Transverse colon (tissue), 4 donors: ENCODE measurements around the gene TRIM6. TPM values are rescaled to one million over a fixed set of nuclear protein-coding genes. Genes with fewer than 3 reads are reported as not detected.

Experiments
- DNase-seq: peaks from one replicate; pipeline ENCODE4 v3.0.0-alpha.2; 2019
- H3K27ac ChIP-seq, 4 donors: fragments of 200-600 bp; sonication (generic); 2 replicates each; pipeline ENCODE4 v1.5.1; 2016 to 2018; ENCODE audit warnings: inconsistent platforms in 4 of 4
- H3K27me3 ChIP-seq: fragments of 200-600 bp; sonication (generic); 2 replicates; pipeline ENCODE4 v1.5.1; 2017; ENCODE audit warnings: inconsistent platforms
- H3K36me3 ChIP-seq, 4 donors: fragments of 200-600 bp; sonication (generic); 2 replicates each; pipeline ENCODE4 v1.5.1; 2017 to 2019; ENCODE audit warnings: inconsistent platforms in 4 of 4
- H3K4me1 ChIP-seq, 4 donors: fragments of 200-600 bp; sonication (generic); 2 replicates each; pipeline ENCODE4 v1.5.1; 2017 to 2020; ENCODE audit warnings: inconsistent platforms in 4 of 4
- H3K4me3 ChIP-seq, 4 donors: fragments of 200-600 bp; sonication (generic); 1 replicate in 1 of 4; 2 replicates in 3 of 4; pipeline versions ENCODE4 v1.5.1 to v1.6.1; 2017 to 2019; ENCODE audit warnings: inconsistent platforms in 4 of 4
- H3K9me3 ChIP-seq, 2 donors: fragments of 200-600 bp; sonication (generic); 2 replicates each; pipeline ENCODE4 v1.5.1; 2017 to 2019; ENCODE audit warnings: inconsistent platforms in 2 of 2
- EP300 ChIP-seq: sonication (generic); formaldehyde crosslinking; IDR thresholded peaks from one replicate; pipeline ENCODE4 v1.6.1; 2017; ENCODE audit warnings: antibody characterized with exemption, low read depth
- POLR2A ChIP-seq: fragments of 450-650 bp; IDR thresholded peaks from one replicate; pipeline ENCODE4 v1.6.1; 2016; ENCODE audit warnings: antibody characterized with exemption, mild to moderate bottlenecking, moderate library complexity
- POLR2AphosphoS5 ChIP-seq, 3 donors: sonication (generic); formaldehyde crosslinking; IDR thresholded peaks; one replicate each; pipeline ENCODE4 v1.6.1; 2016; ENCODE audit warnings: antibody characterized with exemption in 3 of 3
- WGBS, 2 donors: methylation state at CpG; one replicate each; pipeline ENCODE4 v1.1.5; 2018; ENCODE audit warnings: low coverage in 1 of 2; 5-methylcytosine and 5-hydroxymethylcytosine counted together
- in situ Hi-C, 4 donors: fragments of 200-750 bp; cut with MboI; loops; one replicate each; pipeline versions ENCODE4 v1.15.0 to v1.15.1; 2017; ENCODE audit warnings: low sequenced_read_pairs in 3 of 4, low pct_ligation_motif_present in 1 of 4, low pct_unique_long_range_greater_than_20kb in 1 of 4
- intact Hi-C: fragments of 100-400 bp; cut with DNase I; formaldehyde crosslinking; loops from one replicate; pipeline ENCODE4 v1.15.1; 2023; ENCODE audit warnings: low total_unique reads
- total RNA-seq, 4 donors: library from RNA; depleted of rRNA; stranded (reverse); fragments of >200 nt; gene quantifications; one replicate each; pipeline ENCODE4 v1.1.0, GENCODE V29; 2016
- TF ChIP-seq, protein P1 (sequence below), 5 experiments: fragments of 200-600 bp in 3 of 5; fragments of 450-650 bp in 2 of 5; sonication (generic) in 3 of 5; IDR thresholded peaks; 1 replicate in 2 of 5; 2 replicates in 3 of 5; pipeline ENCODE4 v1.5.1; 2016 to 2017; ENCODE audit warnings: antibody characterized with exemption in 5 of 5, inconsistent platforms in 3 of 5, mild to moderate bottlenecking in 2 of 5, moderate library complexity in 1 of 5

Gene TRIM6
- total RNA-seq, 4 donors from 2014 or later, result 0.79 to 1.4 TPM; not detected in 2

GRCh38 chr11:5604896-5605295, 8.5 kb downstream of the TRIM6 start:
- in situ Hi-C loops, result loop anchor here in 2 of 4 donors (25.0 kb wide), 1 partner anchor 207 kb away; the partner anchor contains the start of gene OR52N2 (in 2 of the 2)
- no peak overlapping the region for H3K27ac ChIP-seq
- no peaks in the 10 kb centered on the region for H3K27me3 ChIP-seq
- WGBS, 2 donors, result 67 to 80% methylated on average over 2 to 4 of the region's 4 CpGs
- TF ChIP-seq POLR2A (no peak), EP300 (no peak), POLR2AphosphoS5 (IDR thresholded peaks at IDR 0.05) (no peak)
- TF ChIP-seq, protein P1, sequence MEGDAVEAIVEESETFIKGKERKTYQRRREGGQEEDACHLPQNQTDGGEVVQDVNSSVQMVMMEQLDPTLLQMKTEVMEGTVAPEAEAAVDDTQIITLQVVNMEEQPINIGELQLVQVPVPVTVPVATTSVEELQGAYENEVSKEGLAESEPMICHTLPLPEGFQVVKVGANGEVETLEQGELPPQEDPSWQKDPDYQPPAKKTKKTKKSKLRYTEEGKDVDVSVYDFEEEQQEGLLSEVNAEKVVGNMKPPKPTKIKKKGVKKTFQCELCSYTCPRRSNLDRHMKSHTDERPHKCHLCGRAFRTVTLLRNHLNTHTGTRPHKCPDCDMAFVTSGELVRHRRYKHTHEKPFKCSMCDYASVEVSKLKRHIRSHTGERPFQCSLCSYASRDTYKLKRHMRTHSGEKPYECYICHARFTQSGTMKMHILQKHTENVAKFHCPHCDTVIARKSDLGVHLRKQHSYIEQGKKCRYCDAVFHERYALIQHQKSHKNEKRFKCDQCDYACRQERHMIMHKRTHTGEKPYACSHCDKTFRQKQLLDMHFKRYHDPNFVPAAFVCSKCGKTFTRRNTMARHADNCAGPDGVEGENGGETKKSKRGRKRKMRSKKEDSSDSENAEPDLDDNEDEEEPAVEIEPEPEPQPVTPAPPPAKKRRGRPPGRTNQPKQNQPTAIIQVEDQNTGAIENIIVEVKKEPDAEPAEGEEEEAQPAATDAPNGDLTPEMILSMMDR (IDR thresholded peaks at IDR 0.05), result no peak
- H3K36me3 ChIP-seq, result no peaks in the 10 kb centered on the region
- H3K4me1 ChIP-seq, result peaks cover 0 to 6% (median 2%) of the 10 kb centered on the region in 4 donors
- intact Hi-C loops, result no loop called here
- no peak overlapping the region for H3K4me3 ChIP-seq
- no peak for DNase-seq
- no peaks in the 10 kb centered on the region for H3K9me3 ChIP-seq

DNA sequence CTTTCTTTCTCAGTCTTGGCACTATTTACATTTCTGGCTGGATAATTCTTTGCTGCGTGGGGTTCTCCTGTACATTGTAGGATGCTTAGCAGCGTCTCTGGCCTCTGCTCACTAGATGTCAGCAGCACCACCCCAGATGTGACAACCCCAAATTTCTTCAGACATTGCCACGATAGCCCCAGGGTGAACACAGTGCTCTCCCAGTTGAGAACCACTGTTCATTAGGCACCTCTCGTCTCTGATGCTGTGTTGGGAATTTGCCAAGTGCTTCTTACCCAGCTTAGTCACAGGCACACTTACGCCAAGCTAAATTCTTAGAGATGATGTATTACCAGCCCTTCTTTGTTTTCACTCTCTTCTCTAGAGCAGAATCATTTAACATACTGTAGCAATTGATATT, 9.4 kb downstream of the TRIM6 start:
- no peak overlapping the region for H3K4me3 ChIP-seq
- 56 to 60% methylated on average over 2 to 5 of the region's 5 CpGs for WGBS, 2 donors
- H3K27ac ChIP-seq, result peak overlapping the region in 2 of 4 donors; percentile 6 to 32
- intact Hi-C loops (no loop called here), in situ Hi-C loops (loop anchor here in 2 of 4 donors (25.0 kb wide), 1 partner anchor 206 kb away; the partner anchor contains the start of gene OR52N2 (in 2 of the 2))
- no peaks in the 10 kb centered on the region for H3K9me3 ChIP-seq
- H3K36me3 ChIP-seq, result no peaks in the 10 kb centered on the region
- peaks cover 0 to 2% (median 0%) of the 10 kb centered on the region in 4 donors for H3K4me1 ChIP-seq
- no peaks in the 10 kb centered on the region for H3K27me3 ChIP-seq
- no peak for DNase-seq
- no peak for TF ChIP-seq POLR2AphosphoS5 (IDR thresholded peaks at IDR 0.05)
- no peak for TF ChIP-seq POLR2A
- TF ChIP-seq, protein P1 (IDR thresholded peaks at IDR 0.05), result no peak
- TF ChIP-seq EP300, result no peak

GRCh38 chr11:5608808-5609207, 12.4 kb downstream of the TRIM6 start:
- in situ Hi-C loops, result loop anchor here in 2 of 4 donors (25.0 kb wide), 1 partner anchor 203 kb away; the partner anchor contains the start of gene OR52N2 (in 2 of the 2)
- Histone ChIP-seq H3K4me1 (no peaks in the 10 kb centered on the region), H3K4me3 (no peak overlapping the region), H3K9me3 (no peaks in the 10 kb centered on the region), H3K27me3 (no peaks in the 10 kb centered on the region), H3K36me3 (no peaks in the 10 kb centered on the region), H3K27ac (peak overlapping the region in 1 of 4 donors; percentile 25)
- intact Hi-C loops, result no loop called here
- 78 to 81% methylated on average over 6 of the region's 6 CpGs for WGBS, 2 donors
- DNase-seq, result no peak
- no peak for TF ChIP-seq EP300
- no peak for TF ChIP-seq POLR2AphosphoS5 (IDR thresholded peaks at IDR 0.05)
- no peak for TF ChIP-seq POLR2A
- TF ChIP-seq, protein P1 (IDR thresholded peaks at IDR 0.05), result no peak

DNA sequence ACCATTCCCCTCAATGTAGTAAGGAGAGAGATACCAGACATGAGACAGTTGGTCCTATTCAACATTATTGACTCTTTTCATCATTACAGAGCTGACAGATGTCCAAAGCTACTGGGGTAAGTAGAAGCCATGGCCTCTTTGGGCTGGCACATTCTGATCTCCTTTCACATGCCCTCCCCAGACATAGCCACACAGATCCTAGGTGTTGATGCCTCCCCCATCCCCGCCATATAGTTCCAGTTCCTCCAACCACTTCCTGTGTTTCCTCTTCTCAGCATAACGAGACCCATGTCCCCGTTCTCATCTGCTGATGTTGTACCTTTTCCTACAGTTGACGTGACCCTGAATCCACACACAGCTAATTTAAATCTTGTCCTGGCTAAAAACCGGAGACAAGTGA, 14.0 kb downstream of the TRIM6 start:
- no peaks in the 10 kb centered on the region for H3K9me3 ChIP-seq
- TF ChIP-seq EP300 (no peak), POLR2AphosphoS5 (IDR thresholded peaks at IDR 0.05) (no peak), POLR2A (no peak)
- TF ChIP-seq, protein P1 (IDR thresholded peaks at IDR 0.05), result no peak
- intact Hi-C loops, result no loop called here
- WGBS, 2 donors, result 70 to 92% methylated on average over 5 of the region's 5 CpGs
- H3K4me3 ChIP-seq, result no peak overlapping the region
- no peaks in the 10 kb centered on the region for H3K36me3 ChIP-seq
- no peaks in the 10 kb centered on the region for H3K27me3 ChIP-seq
- DNase-seq, result no peak
- H3K27ac ChIP-seq, result no peak overlapping the region
- no peaks in the 10 kb centered on the region for H3K4me1 ChIP-seq
- in situ Hi-C loops, result loop anchor here in 2 of 4 donors (25.0 kb wide), 1 partner anchor 202 kb away; the partner anchor contains the start of gene OR52N2 (in 2 of the 2)
